Stimulated activated CD4-positive, alpha-beta T cell treated with anti-CD3 and anti-CD28 coated beads, Interleukin-15, amount 100 ng/mL, for 1 hour (primary cell): ENCODE data around the gene FMNL1.
A peak's percentile ranks its signal among the peaks of the same experiment; 100 is the strongest.

Experiments used
- DNase-seq, 2 donors: peaks; one replicate each; pipeline ENCODE4 v3.0.0-alpha.2; 2020; ENCODE audit warnings: low read depth in 1 of 2, low spot score in 1 of 2

Gene FMNL1

GRCh38 chr17:45282683-45283644, 61.3 kb downstream of the FMNL1 start:
- no peak for DNase-seq

- no peak for DNase-seq
Measured at GRCh38 chr17:45283711-45284110, 62.0 kb downstream of the FMNL1 start.

GRCh38 chr17:45284176-45285140, 62.8 kb downstream of the FMNL1 start:
- peak in 1 of 2 donors; percentile 40 for DNase-seq

- DNase-seq, result no peak
Measured at GRCh38 chr17:45286286-45286685, 64.6 kb downstream of the FMNL1 start.

- no peak for DNase-seq
Measured at GRCh38 chr17:45287526-45288500, 66.1 kb downstream of the FMNL1 start.

GRCh38 chr17:45288825-45289224, 67.1 kb downstream of the FMNL1 start:
- DNase-seq, result no peak

- no peak for DNase-seq
Measured at GRCh38 chr17:45289301-45290268, 67.9 kb downstream of the FMNL1 start.

GRCh38 chr17:45290269-45290765, 68.6 kb downstream of the FMNL1 start:
- no peak for DNase-seq

GRCh38 chr17:45291171-45291805, 69.6 kb downstream of the FMNL1 start:
- no peak for DNase-seq

GRCh38 chr17:45292696-45293412, 71.2 kb downstream of the FMNL1 start:
- DNase-seq, result no peak

GRCh38 chr17:45293413-45294211, 71.9 kb downstream of the FMNL1 start:
- no peak for DNase-seq

- no peak for DNase-seq
Measured at GRCh38 chr17:45294506-45294905, 72.8 kb downstream of the FMNL1 start.

GRCh38 chr17:45296003-45296832, 74.5 kb downstream of the FMNL1 start:
- no peak for DNase-seq

GRCh38 chr17:45296833-45297124, 75.1 kb downstream of the FMNL1 start:
- DNase-seq, result no peak
